Hematopoietic multipotent progenitor cell treated with erythropoietin and hydrocortisone succinate and interleukin-3 and kit ligand, for 4 days (in vitro differentiated cells): ENCODE data around the gene CERK.
"Not testable (repeated sequence)": the region's sequence is repeated elsewhere in the genome, so short reads cannot be mapped to it uniquely, and the experiment has no call there.

ENCODE experiments used
- DNase-seq: peaks from one replicate; pipeline ENCODE4 v3.0.0-alpha.2; 2015

CERK gene

GRCh38 chr22:46737976-46738646 is at the start of gene CERK:
CERK (minus strand) TSS chr22:46738252; CDS start chr22:46738148, 104 bp downstream.
- DNase-seq = peak; percentile 70

GRCh38 chr22:46783721-46784120 is 45.7 kb upstream of the CERK start:
- DNase-seq = peak; percentile 37

- not testable (repeated sequence) for DNase-seq
Observed at GRCh38 chr22:46782200-46782599, 44.1 kb upstream of the CERK start.

GRCh38 chr22:46781291-46781690 is 43.2 kb upstream of the CERK start:
- DNase-seq = no peak

- no peak for DNase-seq
Observed at GRCh38 chr22:46780453-46780852, 42.4 kb upstream of the CERK start.

GRCh38 chr22:46779651-46780050 is 41.6 kb upstream of the CERK start:
- no peak for DNase-seq

- DNase-seq = no peak
Observed at GRCh38 chr22:46779023-46779422, 41.0 kb upstream of the CERK start.

- peak; percentile 75 for DNase-seq
Observed at GRCh38 chr22:46777609-46777970, 39.5 kb upstream of the CERK start.

GRCh38 chr22:46776876-46777608 is 39.0 kb upstream of the CERK start:
- no peak for DNase-seq

GRCh38 chr22:46775850-46776826 is 38.1 kb upstream of the CERK start:
- DNase-seq = no peak

GRCh38 chr22:46774980-46775849 is 37.2 kb upstream of the CERK start:
- no peak for DNase-seq

GRCh38 chr22:46774253-46774979 is 36.4 kb upstream of the CERK start:
- peak; percentile 27 for DNase-seq

- DNase-seq = no peak
Observed at GRCh38 chr22:46773076-46773475, 35.0 kb upstream of the CERK start.

- no peak for DNase-seq
Observed at GRCh38 chr22:46770726-46771125, 32.7 kb upstream of the CERK start.

GRCh38 chr22:46770151-46770641 is 32.1 kb upstream of the CERK start:
- DNase-seq = no peak

GRCh38 chr22:46769706-46770105 is 31.7 kb upstream of the CERK start:
- DNase-seq = no peak

GRCh38 chr22:46769191-46769675 is 31.2 kb upstream of the CERK start:
- no peak for DNase-seq

- DNase-seq = no peak
Observed at GRCh38 chr22:46767249-46767985, 29.4 kb upstream of the CERK start.

- DNase-seq = no peak
Observed at GRCh38 chr22:46766611-46767010, 28.6 kb upstream of the CERK start.

- no peak for DNase-seq
Observed at GRCh38 chr22:46764779-46765485, 26.9 kb upstream of the CERK start.
